ENCODE data around the gene SLC6A20.

SLC6A20 gene

GRCh38 chr3:45730409-45731154 is 65.8 kb downstream of the SLC6A20 start:
- no peak for FAIRE-seq
- DNase-seq (ENCODE audit: low spot score) = no peak

DNA sequence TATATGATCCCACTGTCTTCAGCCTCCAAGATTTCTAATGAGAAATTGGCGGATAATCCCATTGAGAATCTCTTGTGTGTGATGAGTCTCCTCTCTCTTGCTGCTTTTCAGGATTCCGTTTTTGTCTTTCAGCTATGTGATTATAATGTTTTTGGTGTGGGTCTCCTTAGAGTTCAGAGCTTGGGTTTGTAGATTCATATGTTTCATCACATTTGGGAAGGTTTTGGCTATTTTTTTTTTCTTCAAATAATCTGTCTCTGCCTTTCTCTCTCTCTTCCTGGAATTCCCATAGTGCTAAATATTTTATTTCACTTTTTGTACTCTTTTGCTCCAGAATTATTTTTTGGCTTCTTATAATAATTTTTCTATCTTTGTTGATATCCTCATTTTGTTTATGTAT is 66.7 kb downstream of the SLC6A20 start:
- no peak for DNase-seq (ENCODE audit: low spot score)
- FAIRE-seq = no peak

DNA sequence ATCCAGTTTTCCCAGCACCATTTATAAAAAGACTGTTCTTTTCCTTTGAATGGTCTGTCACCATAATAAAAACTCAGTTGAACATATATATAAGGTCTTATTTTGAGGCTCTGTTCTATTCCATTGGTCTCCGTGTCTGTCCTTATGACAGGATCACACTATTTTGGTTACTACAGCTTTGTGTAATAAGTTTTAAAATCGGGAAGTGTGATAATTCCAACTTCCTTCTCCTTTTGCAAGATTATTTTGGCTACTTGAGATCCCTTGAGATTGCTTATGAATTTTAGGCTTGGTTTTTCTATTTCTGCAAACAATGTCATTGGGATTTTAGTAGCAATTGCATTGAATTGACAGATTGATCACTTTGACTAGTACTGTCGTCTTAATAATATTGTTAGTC is 71.4 kb downstream of the SLC6A20 start:
- FAIRE-seq = no peak
- no peak for DNase-seq (ENCODE audit: low spot score)

DNA sequence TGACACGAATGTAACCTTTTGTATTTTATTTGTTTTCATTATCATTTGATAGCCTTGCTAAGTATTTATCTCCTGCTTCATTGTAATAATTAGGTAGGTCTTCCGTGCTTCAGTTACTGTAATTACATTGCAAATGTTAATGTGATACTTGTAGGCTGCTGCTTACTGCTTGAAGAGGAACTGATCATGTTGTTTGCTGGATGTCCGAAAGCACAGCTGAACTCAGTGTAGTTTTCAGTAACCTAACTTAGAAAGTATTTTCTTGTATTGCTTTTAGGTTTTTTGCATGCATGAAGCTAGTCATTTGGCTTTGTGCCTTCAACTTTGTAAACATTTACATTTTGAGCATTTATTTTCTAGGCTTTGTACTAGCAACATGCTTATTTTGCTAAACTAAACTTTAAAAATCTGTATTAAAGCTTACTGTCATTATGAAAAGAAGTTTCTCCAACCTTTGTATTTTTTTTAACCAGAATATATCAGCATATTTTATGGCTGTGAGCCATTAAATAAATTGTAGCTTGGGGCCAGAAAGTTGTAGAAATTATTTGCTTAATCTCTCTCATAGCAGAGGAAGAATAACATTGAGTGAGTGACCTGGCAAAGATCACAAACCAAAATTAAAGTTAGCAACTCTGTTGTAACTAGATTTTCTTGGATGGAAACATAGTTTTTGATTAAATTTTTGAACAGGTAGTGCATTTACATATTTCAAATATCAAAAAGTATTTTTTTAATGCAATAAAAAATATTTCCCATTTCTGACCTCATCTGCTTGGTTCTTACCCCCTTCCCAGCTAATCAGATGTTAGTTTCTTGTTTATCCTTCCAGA is 76.5 kb downstream of the SLC6A20 start:
- DNase-seq (ENCODE audit: low spot score) = no peak
- no peak for FAIRE-seq

GRCh38 chr3:45716790-45717336 is 79.5 kb downstream of the SLC6A20 start:
- FAIRE-seq (no peak), DNase-seq (ENCODE audit: low spot score) (no peak)

DNA sequence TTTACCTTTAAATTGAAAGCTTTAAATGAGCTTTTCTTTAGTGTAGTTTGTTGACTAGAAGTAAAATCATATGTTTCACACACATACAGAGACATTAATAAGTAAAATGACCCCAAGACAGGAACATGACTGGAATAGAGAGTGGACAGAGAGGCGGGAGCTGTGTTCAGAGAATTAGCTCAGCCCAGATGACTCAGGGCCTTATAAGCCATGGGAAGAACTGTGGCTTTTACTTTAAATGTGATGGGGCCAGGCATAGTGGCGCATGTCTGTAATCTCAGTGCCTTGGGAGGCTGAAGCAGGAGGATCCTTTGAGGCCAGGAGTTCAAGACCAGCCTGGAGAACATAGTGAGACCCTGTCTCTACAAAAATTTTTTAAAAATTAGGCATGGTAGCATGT is 80.4 kb downstream of the SLC6A20 start:
- DNase-seq (ENCODE audit: low spot score) (no peak), FAIRE-seq (no peak)

DNA sequence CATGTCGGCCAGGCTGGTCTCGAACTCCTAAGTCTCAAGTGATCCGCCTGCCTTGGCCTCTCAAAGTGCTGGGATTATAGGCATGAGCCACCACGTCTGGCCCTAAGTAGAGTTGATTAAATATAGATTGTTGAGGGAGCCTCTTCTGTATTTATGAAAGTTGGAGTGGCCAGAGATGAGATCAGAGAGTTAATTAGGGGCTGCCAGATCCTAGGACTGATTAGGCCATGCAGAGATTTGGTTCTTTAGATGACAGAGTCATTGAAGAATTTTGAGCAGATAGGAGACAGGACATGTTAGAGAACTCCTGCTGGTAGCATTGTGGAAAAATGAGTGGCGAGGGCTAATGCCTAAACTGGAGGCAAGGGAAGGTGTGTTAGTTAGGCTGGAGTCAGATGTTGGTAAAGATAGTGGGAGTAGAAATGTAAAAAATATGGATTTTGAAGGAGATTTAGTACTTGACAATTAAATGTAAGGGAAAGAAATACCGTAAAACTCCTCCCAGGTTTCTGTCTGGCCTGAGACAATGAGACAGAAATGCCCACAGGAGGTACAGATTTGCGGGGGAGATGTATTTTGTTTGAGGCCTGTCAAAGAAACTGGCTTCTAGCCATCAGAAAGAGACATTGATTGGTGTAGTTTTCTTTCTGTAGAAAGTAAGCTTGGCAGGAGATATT is 83.8 kb downstream of the SLC6A20 start:
- FAIRE-seq (no peak), DNase-seq (ENCODE audit: low spot score) (no peak)

DNA sequence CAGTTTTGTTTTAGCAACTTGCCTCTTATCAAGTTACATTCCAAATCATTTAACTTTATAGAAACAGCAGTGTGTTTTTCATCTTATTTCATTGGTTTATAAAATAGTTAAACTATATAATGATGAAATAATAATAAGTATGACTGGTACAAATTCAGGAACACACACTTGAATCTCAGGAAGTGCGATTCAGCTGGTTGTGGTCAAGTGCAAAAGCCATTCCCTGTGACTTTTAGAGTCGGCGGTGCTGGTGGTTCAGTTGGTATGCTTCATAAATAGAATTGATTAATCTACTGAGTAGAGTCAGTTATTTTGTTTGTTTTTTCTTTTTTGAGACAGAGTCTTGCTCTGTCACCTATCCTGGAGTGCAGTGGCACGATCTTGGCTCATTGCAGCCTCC is 84.4 kb downstream of the SLC6A20 start:
- DNase-seq (ENCODE audit: low spot score) (no peak), FAIRE-seq (no peak)

DNA sequence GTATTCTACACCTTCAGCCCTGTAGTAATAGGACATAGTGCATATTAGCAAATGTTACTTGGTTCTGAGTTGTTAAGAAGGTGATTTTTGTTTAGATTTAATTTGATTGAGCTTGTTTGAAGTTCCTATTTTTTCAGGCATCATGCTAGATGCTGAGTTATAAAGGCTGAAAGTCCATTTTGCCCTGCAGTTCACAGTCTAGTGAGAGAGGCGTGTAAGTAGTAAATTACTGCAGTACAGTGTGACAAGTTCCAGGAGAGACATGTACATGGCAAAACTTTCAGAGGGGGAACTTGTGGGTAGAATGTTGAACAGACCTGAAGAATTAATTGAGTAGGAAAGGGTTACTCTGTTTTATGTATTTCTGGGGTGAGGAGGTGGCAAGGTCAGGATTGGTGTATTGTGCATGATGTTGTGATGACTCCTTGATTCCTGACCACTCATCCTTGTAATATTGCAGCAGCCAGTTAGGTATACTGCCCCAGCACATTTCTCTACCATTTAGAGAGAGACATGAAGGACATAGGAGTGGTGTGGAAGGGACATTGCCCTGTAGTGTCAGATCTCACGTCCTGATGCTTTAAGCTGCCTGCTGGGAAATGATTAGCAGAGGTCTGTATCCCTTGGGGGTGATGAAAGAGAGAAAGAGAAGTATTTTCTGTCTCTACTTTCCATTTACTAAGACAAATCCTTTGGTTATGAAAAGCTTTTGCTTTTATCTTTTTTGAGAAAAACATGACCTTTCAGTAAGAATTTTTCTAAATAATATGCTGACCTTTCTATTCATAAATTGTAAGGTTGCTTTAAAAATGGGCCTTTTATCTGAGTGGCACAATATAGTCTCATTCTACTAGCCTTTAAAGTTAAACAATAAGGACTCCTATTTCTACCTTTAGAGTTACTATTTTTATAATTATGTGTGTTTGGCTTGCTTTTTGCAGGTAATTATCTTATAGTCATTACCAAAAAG is 90.2 kb downstream of the SLC6A20 start:
- no peak for FAIRE-seq
- DNase-seq (ENCODE audit: low spot score) = no peak
